Purkinje cell (primary cell): ENCODE measurements around the gene HOGA1. TPM values are rescaled to one million over a fixed set of nuclear protein-coding genes. Genes with fewer than 3 reads are reported as not detected.

Source experiments
- polyA plus RNA-seq: library from polyadenylated mRNA; unstranded; fragments of >200 nt; fragmentation: Nextera tagmentation; gene quantifications from 2 replicates; pipeline ENCODE4 v1.2.1, GENCODE V29; 2014

The HOGA1 gene
- polyA plus RNA-seq: 1.9 and 2.7 TPM in 2 replicates

GRCh38 chr10:97584060-97584797 is at the start of gene HOGA1:
Gene HOGA1, plus strand, starts transcription at chr10:97584389. Its CDS starts 315 bp downstream, at chr10:97584704.

DNA sequence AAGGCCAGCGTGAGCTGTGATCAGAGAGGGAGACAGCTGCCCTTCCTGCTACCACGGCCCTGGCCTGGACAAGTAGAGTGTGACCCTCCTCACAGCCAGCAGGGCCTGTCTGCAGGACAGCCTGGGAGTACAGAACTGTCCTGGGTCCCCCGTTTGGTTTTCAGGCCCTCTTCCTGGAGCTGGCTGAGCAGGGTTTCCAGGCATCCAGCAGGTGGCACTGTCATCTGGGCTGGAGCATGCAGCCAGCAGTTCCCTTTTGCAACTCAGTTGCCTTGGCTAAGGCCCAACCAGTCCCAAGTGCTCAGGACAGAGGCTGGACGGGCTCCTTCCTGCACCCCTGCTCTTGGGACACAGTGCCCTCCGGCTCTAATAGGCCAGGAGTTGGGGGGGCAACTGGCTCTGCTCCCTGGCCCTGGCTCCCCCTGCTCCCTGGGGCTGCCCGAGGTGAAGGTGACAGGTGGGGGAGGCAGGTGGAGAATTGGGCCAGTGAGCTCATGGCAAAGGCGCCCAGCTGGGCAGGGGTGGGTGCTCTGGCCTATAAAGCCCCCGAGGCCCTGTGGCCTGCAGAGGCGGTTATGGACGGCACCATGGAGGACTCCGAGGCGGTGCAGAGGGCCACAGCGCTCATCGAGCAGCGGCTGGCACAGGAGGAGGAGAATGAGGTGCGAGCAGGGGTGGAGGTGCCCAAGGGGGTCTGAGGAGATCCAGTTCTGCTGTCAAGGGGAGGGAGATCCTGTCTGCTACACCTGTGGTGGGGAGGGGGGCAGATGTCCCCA is 11.8 kb upstream of the HOGA1 start, which contains the start of gene ANKRD2:
Gene ANKRD2 (plus strand): TSS at position 566 of the 776 bp plus-strand sequence. CDS start 10 bp downstream, at position 576.

GRCh38 chr10:97589479-97589878 is 5.3 kb downstream of the HOGA1 start, which contains the start of gene C10orf62:
Gene C10orf62, plus strand, starts transcription at chr10:97589721. Its CDS starts 177 bp downstream, at chr10:97589898.

DNA sequence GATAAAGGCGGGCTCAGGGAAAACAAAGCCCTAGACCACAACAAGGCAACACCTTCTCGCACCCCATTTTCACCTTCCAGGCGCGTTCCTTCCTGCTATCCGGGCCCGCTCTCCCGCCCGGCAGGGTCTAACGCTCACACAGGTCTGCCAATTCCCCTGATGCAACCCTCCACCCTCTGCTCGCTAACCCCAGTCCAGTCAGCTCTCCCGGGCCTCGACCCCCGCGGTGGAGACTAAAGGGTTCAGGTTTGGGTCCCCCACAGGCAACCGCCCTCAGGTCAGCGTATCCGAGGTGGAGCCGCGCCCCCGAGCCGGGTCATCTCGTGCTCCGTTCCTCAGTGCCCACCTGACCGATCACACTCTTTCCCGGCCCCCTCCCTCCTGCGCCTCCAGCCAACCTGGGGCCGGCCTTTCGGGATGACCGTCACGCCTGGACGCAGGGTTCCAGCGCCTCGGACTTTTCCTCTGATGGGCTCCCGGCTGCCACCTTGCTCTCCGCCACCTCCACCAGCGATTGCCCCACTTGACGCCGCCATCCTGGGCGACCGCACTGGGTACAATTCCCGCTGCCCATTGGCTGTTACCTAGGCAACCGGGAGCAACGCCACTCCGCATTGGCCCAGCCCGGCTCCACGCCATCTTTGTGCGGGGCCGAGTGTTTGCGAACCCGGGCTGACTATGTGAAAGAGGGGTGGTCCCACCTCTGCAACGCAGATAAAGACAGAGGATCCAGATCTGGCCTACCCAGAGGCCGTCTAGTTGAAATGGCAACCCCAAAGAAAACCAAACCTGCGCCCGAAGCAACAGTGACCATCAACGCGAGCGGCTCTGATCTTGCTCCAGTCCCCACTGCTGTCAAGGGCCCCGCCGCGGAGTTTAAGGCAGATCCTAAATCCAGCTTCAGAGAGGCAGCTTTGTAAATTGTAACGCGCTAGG is 49.0 kb downstream of the HOGA1 start, which contains the start of gene MORN4:
Gene MORN4 (minus strand): TSS at position 552 of the 936 bp plus-strand sequence. CDS start 13,847 bp downstream, outside the sequence.

GRCh38 chr10:97640174-97640867 is 56.1 kb downstream of the HOGA1 start, which contains the start of gene PI4K2A:
Gene PI4K2A, plus strand, starts transcription at chr10:97640671. Its CDS starts 72 bp downstream, at chr10:97640743.

Other genes with a start within 250 kb of the HOGA1 start
- gene FRAT2, start 249.7 kb upstream of the HOGA1 start, polyA plus RNA-seq: 1.8 and 2.5 TPM in 2 replicates
- gene RRP12, start 183.0 kb upstream of the HOGA1 start, polyA plus RNA-seq: 9.8 and 13.8 TPM in 2 replicates
- 308 and 376 TPM in 2 replicates for gene PGAM1, start 158.2 kb upstream of the HOGA1 start, polyA plus RNA-seq
- gene EXOSC1, start 138.4 kb upstream of the HOGA1 start, polyA plus RNA-seq: 70.6 and 106 TPM in 2 replicates
- 17.6 and 42.6 TPM in 2 replicates for gene ZDHHC16, start 138.2 kb upstream of the HOGA1 start, polyA plus RNA-seq
- 26.6 and 39.6 TPM in 2 replicates for gene MMS19, start 86.0 kb upstream of the HOGA1 start, polyA plus RNA-seq
- gene UBTD1, start 85.5 kb upstream of the HOGA1 start, polyA plus RNA-seq: not detected in 2 replicates
- gene ANKRD2, start 11.6 kb upstream of the HOGA1 start, polyA plus RNA-seq: 1.3 TPM in 2 replicates
- not detected in 2 replicates for gene C10orf62, start 5.3 kb downstream of the HOGA1 start, polyA plus RNA-seq
- 28.6 and 47.9 TPM in 2 replicates for gene MORN4, start 49.1 kb downstream of the HOGA1 start, polyA plus RNA-seq
- 6.8 TPM in 2 replicates for gene PI4K2A, start 56.3 kb downstream of the HOGA1 start, polyA plus RNA-seq
- 5.0 and 8.7 TPM in 2 replicates for gene AVPI1, start 102.9 kb downstream of the HOGA1 start, polyA plus RNA-seq
- 0.90 and 1.3 TPM in 2 replicates for gene MARVELD1, start 129.3 kb downstream of the HOGA1 start, polyA plus RNA-seq
- 4.1 and 4.9 TPM in 2 replicates for gene ZFYVE27, start 152.7 kb downstream of the HOGA1 start, polyA plus RNA-seq
- not detected in 2 replicates for gene SFRP5, start 187.6 kb downstream of the HOGA1 start, polyA plus RNA-seq